GM18870 (cell line): ENCODE measurements around the gene PRSS57.

Experiments used
- ATAC-seq: cut with Tn5 transposase; IDR thresholded peaks from one replicate; pipeline ENCODE4 v1.9.1; 2021; ENCODE audit warnings: moderate library complexity; ENCODE audit not compliant: unreplicated experiment

Gene PRSS57

GRCh38 chr19:653425-653824 is 41.8 kb downstream of the PRSS57 start:
- ATAC-seq = no peak

DNA sequence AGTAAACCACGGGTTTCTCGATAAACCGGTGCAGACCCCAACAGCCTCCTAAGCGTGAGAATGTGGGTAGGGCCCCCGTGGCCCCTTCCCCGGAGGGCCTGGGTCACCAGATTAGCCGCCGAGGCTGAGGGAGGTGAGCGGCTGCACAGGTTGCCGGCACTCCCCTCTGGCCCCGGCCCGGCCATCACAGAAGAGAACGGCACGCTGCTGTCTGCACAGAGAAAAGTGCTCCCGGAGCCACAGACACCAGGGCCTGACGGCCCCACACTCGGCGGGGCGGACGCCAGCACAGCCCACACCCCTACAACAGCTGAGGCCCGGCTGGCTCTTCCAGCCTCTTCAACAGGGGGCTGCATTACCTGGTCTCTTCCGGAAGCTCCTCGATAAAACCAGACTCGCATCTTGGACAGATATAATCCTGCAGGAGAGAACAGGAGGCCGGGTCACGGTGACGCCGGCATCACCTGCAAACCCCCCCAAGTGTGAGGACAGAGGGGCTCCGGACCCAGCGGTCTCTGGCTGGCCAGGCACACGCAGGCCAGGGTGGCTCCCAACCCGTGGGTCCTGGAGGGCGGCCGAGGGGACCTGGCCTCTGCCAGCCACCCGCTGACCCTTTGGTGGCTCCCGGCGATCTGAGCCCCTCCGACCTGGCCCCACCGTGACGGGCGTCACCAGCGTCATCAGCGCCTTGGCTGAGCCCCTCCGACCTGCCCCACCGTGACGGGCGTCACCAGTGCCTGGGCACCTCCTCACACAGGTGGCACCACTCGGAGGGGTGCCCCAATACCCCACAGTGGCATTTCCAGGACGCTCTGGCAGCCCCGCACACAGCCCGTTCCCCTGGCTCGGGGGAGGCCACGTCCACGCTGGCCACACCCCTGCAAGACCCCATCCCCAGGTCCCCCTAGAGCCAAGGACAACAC is 42.5 kb downstream of the PRSS57 start:
- no peak for ATAC-seq

DNA sequence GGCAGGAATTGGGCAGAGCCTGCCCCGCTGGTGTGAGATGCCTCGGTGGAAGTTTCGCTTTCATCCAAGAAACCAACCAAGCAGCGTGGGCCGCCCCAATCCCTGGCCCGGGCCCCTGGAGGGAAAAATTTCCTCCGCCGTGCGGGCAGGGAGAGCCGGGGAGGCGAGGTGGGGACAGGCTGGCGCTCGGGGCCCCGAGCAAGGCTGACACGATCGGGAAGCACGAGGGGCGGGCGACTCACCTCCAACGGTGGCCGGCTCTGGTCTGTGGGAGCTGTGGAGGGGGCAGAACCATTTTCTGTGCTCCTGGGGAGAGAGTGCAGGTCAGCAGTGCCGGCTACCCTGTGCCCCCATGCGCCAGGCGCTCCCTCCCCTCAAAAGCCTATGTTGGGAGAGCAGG is 43.3 kb downstream of the PRSS57 start:
- no peak for ATAC-seq

DNA sequence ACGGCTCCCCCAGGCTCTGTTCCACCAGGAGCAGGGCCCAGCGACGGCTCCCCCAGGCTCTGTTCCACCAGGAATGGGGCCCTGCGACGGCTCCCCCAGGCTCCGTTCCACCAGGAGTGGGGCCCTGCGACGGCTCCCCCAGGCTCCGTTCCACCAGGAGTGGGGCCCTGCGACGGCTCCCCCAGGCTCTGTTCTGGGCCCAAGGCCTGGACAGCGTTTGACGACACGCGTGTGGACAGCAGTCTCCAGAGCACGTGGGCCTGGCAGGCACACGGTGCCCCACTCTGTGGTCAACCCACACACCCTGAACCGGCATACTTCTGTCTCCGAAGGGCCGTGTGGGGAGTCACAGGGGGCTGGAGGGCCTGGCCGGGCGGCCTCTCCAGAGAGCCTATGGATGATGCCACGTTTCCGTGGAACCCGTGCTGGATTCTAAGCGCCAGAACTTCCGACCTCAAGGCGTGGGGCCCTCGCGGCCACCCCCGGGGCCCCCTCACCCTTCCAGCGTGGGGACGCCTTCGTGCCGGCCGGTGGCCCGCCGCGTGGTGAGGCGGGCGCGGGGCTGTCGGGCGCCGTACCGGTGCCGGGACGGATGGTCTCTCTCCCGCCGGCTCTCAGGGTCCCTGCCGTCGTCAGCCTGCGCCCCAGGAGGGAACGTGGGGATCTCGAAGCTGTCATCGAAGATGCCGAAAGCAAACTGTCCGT is 44.0 kb downstream of the PRSS57 start:
- no peak for ATAC-seq

DNA sequence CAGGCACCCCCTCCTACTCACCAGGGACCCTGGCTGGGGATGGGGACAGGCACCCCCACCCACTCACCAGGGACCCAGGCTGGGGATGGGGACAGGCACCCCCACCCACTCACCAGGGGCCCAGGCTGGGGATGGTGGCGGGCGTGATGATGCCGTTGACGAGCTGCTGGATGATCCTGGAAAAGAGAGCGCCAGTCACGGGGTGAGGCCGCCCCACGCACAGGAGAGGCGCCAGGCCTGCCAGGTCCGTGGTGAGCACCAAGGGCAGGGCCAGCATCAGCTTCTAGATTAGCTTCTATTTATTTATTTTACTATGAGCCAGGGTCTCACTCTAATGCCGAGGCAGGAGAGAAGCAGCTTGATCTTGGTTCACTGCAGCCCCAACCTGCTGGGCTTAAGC is 45.1 kb downstream of the PRSS57 start:
- no peak for ATAC-seq

DNA sequence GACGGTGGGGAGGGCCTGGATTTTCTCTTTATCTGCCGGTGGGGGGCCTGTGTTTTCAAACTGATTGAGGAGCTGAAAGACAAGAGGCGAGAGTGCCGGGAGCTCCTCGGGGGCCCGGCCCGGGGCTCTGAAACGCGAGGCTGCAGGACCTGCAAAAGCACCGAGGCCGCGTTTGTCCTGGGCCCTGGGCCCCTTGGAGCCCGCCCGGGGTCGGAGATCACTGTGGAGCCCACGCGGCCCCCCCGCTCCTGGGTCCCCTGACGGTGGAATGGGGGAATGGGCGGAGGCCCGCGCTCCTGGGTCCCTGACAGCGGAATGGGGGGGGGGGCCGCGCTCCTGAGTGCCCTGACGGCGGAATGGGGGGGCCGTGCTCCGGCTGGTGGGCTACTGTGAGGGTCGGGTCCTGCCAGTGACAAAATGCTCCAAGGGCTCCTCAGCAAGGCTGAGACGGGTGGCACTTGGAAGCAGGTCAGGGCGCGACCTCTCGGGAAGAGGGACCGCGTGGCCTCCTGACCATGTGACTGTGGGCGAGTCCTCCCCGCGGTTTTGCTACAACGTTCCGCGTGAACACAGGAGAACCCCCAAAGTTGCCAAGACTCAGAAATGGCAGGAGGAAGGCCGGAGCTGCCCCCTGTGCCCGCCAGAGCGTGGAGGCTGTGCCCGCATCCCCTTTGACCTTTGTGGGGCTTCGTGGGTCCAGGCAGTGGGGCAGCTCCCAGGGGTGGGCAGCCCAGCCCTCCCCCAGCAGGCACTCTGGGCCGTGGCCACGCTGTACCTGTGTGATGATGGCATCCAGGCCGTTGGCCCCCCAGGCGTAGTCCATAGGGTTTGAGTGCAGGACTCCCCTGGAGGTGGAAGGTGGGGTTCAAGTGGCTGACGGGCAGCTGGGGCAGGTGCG is 46.1 kb downstream of the PRSS57 start:
- ATAC-seq = no peak

GRCh38 chr19:648305-648704 is 46.9 kb downstream of the PRSS57 start:
- ATAC-seq = no peak

DNA sequence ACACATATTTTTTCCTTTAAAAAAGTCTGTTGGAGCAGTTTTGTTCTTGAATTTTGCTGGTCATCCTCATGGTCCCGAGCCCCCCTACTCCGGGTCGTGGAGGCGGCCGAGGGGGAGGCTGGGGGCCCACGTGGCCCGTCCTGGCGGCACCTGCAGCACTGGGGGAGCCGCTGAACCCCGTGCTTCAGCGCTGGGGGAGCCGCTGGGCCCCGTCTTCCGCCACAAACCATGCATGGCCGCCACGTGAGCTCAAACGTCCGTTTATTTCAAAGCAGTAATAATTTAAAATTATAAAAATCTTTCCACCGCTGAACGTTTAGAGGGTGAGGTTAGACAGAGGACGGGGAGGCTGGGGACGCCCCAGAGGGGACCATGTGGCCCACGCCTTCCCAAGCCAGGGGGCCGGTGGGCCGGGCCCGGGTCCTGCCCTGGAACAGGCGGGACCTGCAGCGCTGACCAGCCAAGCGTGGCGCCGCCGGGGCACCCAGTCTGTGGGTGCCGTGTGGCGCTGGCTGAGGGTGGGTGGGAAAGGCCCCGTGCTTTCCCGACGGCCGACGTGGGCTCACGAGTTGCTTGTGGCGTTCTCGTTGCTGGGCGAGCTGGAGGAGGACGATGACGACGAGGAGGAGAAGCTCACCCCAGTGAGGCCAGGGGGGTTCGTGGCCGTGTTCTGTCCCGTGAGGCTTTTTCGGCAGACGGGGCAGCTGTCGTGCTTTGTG is 47.5 kb downstream of the PRSS57 start:
- no peak for ATAC-seq

GRCh38 chr19:646779-647565 is 48.3 kb downstream of the PRSS57 start:
- no peak for ATAC-seq

DNA sequence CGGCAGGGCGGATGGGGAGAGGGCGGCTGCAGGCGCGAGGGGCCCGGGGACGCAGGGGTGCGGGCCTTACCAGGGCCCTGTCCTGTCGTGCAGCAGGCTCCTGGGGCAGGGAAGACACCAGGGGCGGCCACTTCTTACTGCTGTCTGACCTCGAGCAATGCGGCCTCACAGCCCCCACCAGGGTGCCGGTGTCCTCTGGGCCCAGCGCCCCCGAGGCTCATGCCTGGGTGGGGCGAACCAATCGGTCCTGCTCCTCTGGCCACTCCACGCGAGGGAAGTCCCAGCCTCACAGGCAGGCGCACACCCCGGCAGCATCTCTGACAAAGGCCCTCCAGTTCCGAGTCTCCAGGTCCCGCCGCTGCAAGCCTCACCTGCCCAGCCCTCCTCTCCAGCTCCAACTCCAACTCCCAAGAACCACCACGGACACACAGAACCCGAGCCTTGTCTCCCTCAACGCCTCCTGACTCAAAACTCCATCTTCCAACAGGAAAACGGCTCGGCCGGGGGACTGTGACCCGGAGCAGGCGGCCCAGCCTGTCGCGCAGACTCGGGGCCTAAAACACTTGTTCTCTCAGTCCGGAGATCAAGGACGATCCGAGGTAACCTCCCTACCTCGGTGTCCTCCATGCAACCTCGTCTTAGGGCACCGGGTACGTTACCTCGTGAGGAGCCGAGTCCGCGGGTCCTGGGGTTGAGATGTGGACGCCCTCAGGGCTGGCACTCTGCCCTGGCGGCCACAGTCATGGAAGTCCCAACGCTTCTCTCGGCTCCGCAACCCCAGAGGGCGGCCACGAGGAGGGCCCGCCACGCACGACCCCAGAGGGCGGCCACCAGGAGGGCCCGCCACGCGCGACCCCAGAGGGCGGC is 49.1 kb downstream of the PRSS57 start:
- no peak for ATAC-seq

- no peak for ATAC-seq
Measured at GRCh38 chr19:644789-645188, 50.5 kb downstream of the PRSS57 start.

DNA sequence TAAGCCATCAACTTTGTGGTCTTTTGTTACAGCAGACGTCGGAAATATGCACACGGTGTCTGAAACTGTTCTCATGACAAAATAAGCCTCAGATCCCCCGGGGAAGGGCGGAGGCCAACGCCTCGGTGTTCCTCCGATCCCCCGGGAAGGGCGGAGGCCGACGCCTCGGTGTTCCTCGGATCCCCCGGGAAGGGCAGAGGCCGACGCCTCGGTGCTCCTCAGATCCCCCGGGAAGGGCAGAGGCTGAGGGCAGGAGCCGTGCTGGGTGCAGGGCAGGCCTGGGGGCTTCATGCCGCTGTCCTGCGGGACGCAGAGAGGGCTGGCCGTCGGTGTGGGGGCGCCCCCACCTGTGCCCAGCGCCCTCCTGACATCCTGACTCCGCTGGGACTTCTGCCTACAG is 50.9 kb downstream of the PRSS57 start:
- ATAC-seq = no peak

DNA sequence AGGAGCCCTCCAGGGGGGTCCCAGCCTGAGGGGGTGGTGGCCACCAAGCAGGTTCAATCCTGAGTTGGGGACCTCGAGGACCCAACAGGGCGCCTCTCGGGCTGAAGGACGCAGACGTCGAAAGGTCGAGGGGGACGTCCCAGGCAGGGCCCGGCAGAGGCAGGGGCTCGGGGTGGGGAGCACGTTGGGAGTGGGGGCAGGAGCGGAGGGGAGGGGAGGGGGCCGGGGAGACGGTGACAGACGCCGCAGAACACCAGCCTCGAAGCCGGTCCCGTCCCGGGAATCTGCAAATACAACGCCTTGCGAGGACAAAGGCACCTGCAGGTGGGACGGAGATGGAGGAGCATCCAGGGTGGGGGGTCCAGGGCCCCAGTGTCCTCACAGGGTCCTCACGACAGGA is 51.5 kb downstream of the PRSS57 start:
- ATAC-seq = no peak

- ATAC-seq = no peak
Measured at GRCh38 chr19:642767-643727, 52.2 kb downstream of the PRSS57 start.

DNA sequence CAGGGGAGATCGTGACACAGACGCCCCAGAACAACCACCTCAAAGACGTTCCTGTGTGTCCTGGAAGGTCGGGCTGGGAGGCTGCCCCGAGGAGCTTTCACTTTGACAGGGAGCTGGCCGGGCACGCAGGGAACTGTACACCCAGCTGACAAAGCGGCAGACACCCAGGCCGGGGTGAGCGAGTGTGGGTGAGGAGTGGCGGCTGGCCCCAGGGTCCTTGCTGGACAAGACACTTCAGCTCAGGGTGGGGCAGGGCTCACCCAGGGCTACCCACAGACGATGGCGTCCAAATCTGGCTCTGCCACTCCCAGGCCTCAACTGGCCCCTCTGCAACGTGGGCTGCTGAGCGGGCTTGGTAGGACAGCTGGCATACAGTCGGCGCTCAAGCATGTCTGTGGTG is 53.5 kb downstream of the PRSS57 start:
- no peak for ATAC-seq

GRCh38 chr19:640606-641189 is 54.6 kb downstream of the PRSS57 start:
- ATAC-seq = no peak

- no peak for ATAC-seq
Measured at GRCh38 chr19:640161-640558, 55.1 kb downstream of the PRSS57 start.
